Left lung (tissue), 10 donors: ENCODE measurements around the gene LRRC14B. TPM values are rescaled to one million over a fixed set of nuclear protein-coding genes. Genes with fewer than 3 reads are reported as not detected.
A peak's percentile ranks its signal among the peaks of the same experiment; 100 is the strongest.
"Not testable (repeated sequence)": the region's sequence is repeated elsewhere in the genome, so short reads cannot be mapped to it uniquely, and the experiment has no call there.

Experiments
- ATAC-seq: fragments of 200-7000 bp; cut with Tn5 transposase; one replicate; pipeline ENCODE4 v1.9.1; 2020; ENCODE audit warnings: moderate library complexity
- DNase-seq, 4 donors: peaks; one replicate each; pipeline ENCODE4 v3.0.0-alpha.2; 2013 to 2020
- H3K27ac ChIP-seq, 2 donors: fragments of 200-600 bp; sonication (generic) in 1 of 2; one replicate each; pipeline versions ENCODE4 v1.5.0 to v1.8.0; 2020 to 2021
- H3K27me3 ChIP-seq, 2 donors: fragments of 200-600 bp; sonication (generic) in 1 of 2; one replicate each; pipeline versions ENCODE4 v1.5.0 to v1.8.0; 2020 to 2021
- H3K36me3 ChIP-seq, 2 donors: fragments of 200-600 bp; sonication (generic) in 1 of 2; one replicate each; pipeline versions ENCODE4 v1.5.0 to v1.8.0; 2020 to 2021
- H3K4me1 ChIP-seq, 2 donors: fragments of 200-600 bp; one replicate each; pipeline ENCODE4 v1.8.0; 2021
- H3K4me3 ChIP-seq, 2 donors: fragments of 200-600 bp; sonication (generic) in 1 of 2; one replicate each; pipeline versions ENCODE4 v1.5.0 to v1.8.0; 2020 to 2021; ENCODE audit warnings: mild to moderate bottlenecking in 1 of 2
- H3K9me3 ChIP-seq, 2 donors: fragments of 200-600 bp; sonication (generic) in 1 of 2; one replicate each; pipeline versions ENCODE4 v1.5.0 to v1.8.0; 2020 to 2021
- intact Hi-C, 2 donors: fragments of 100-400 bp; cut with DNase I; formaldehyde crosslinking; loops; one replicate each; pipeline versions ENCODE4 v1.11.2 to v1.14.2; 2022
- polyA plus RNA-seq, 6 donors: library from polyadenylated mRNA; unstranded; fragments of 120-200 nt; gene quantifications; one replicate each; pipeline ENCODE4 v1.2.1, GENCODE V29; 2013; ENCODE audit not compliant: insufficient read length in 6 of 6
- total RNA-seq, 2 donors: library from RNA; stranded (reverse); fragmentation: NEBNext Ultra II Directional; extraction: Animal tissue kit (Norgen Biotek cat#: 25700); gene quantifications; one replicate each; pipeline ENCODE4 v1.2.1, GENCODE V29; 2021
- TF ChIP-seq, protein P1 (sequence below), 2 donors: fragments of 200-600 bp; sonication (generic) in 1 of 2; IDR thresholded peaks; one replicate each; pipeline versions ENCODE4 v1.5.0 to v1.8.0; 2021; ENCODE audit warnings: antibody characterized with exemption in 2 of 2
- donor health status: DM: no; HTN: yes; CAD: no.
- donor health status: DM: no; HTN: no; CAD: no.

The LRRC14B gene
- total and polyA plus RNA-seq, 8 donors, result 0.08 to 0.14 (median 0.11) TPM; not detected in 3

DNA sequence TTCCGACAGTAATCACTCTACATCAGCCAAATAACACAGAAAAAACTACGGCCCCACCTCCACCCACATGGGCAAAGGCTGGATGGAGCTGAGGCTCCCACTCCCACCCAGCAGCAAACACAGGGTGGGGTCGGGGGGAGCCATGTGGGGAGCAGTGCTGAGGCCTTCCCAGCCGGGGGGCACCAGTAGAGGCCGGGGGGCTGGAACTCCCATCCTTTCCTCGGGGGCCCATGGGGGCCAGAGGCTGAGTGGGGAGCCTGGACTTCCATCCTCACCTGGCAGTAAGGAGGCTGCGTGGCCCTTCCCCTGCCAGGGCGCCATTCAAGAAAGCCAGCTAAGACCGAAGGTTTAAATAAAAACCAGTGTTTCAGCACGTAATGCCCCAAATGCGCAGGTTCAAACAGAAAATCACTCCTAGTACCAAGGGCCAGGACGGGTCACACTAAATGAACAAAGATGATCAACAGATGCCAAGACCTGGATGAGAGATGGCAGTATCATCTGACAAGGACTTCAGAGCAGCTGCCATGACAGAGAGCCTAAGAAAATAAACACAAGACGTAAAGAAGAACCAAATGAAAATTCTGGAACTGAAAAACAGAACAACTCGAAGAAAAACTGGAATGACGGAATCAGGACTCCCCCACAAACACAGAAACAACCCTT, 17.3 kb downstream of the LRRC14B start:
- Histone ChIP-seq H3K27ac (no peak overlapping the region), H3K36me3 (peaks cover 0 to 30% of the 10 kb centered on the region in 2 donors), H3K4me3 (no peak overlapping the region), H3K4me1 (no peaks in the 10 kb centered on the region), H3K27me3 (no peaks in the 10 kb centered on the region), H3K9me3 (no peaks in the 10 kb centered on the region)
- TF ChIP-seq, protein P1, sequence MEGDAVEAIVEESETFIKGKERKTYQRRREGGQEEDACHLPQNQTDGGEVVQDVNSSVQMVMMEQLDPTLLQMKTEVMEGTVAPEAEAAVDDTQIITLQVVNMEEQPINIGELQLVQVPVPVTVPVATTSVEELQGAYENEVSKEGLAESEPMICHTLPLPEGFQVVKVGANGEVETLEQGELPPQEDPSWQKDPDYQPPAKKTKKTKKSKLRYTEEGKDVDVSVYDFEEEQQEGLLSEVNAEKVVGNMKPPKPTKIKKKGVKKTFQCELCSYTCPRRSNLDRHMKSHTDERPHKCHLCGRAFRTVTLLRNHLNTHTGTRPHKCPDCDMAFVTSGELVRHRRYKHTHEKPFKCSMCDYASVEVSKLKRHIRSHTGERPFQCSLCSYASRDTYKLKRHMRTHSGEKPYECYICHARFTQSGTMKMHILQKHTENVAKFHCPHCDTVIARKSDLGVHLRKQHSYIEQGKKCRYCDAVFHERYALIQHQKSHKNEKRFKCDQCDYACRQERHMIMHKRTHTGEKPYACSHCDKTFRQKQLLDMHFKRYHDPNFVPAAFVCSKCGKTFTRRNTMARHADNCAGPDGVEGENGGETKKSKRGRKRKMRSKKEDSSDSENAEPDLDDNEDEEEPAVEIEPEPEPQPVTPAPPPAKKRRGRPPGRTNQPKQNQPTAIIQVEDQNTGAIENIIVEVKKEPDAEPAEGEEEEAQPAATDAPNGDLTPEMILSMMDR (IDR thresholded peaks at IDR 0.05), result no peak
- intact Hi-C loops, result no loop called here
- DNase-seq (no peak), ATAC-seq (no peak)

DNA sequence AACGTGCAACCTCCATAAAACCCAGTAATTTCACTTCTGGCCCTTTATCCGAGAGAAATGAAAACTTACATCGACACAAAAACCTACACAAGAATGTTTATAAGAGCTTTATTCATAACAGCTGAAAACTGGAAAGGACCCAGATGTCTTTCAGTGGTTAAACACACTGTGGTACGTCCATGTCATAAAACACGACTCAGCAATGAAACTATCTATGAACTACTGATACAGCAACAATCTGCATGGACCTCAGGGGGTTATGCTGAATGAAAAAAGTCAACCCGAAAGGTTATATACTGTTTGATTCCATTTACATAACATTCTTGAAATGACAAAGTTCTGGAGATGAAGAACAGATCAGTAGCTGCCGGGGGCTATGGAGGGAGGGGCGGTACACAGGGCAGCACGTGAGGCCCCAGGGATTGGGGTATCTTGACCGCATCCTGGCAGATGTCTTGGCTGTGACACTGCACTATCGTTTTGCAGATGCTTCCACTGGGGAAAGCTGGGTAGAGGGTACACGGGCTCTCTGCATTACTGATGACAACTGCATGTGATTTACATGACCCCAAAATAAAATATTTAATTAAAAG, 22.6 kb downstream of the LRRC14B start:
- Histone ChIP-seq H3K4me1 (peaks cover 0 to 12% of the 10 kb centered on the region in 2 donors), H3K27me3 (no peaks in the 10 kb centered on the region), H3K36me3 (no peaks in the 10 kb centered on the region), H3K27ac (no peak overlapping the region), H3K4me3 (no peak overlapping the region), H3K9me3 (no peaks in the 10 kb centered on the region)
- no peak for ATAC-seq
- TF ChIP-seq, protein P1 (IDR thresholded peaks at IDR 0.05), result no peak
- no peak for DNase-seq
- intact Hi-C loops, result no loop called here

DNA sequence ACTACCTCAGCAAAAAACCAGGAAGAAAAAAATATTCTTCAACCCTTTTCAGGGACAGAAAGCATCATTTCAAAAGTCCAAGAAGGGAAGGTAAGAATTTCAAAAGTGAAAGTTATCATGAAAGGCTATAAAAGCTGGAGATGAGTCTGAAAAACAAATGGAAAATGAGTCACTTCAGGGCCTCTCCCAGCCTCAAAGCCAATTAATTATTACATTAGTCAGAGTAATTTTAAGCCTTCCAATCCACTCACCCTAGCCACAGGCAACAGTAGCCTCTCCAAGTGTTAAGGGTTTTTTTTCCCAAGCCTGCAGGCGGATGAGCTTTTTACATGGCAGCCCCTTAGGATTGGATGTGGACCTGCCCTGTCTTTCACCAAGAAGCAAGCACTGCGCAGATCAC, 24.0 kb downstream of the LRRC14B start:
- H3K4me1 ChIP-seq, result peaks cover 0 to 25% of the 10 kb centered on the region in 2 donors
- H3K4me3 ChIP-seq, H3K27me3 ChIP-seq, ATAC-seq, H3K27ac ChIP-seq, DNase-seq, H3K9me3 ChIP-seq, H3K36me3 ChIP-seq, intact Hi-C loops: not testable (repeated sequence)

DNA sequence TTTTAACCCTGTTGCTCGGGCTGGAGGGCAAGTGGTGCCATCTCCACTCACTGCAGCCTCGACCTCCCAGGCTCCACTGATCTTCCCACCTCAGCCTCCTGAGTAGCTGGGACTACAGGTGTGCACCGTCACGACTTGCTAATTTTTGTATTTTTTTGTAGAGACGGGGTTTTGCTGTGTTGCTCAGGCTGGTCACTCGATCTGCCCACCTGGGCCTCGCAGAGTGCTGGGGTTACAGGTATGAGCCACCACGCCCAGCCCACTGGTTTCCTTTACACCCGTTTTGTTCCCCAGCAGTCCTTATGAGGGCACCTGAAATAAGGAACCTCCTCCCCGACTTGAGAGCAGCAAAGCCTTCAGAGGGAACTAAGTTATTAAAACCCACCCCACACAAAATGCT, 24.8 kb downstream of the LRRC14B start:
- ATAC-seq, H3K4me3 ChIP-seq, DNase-seq: not testable (repeated sequence)

DNA sequence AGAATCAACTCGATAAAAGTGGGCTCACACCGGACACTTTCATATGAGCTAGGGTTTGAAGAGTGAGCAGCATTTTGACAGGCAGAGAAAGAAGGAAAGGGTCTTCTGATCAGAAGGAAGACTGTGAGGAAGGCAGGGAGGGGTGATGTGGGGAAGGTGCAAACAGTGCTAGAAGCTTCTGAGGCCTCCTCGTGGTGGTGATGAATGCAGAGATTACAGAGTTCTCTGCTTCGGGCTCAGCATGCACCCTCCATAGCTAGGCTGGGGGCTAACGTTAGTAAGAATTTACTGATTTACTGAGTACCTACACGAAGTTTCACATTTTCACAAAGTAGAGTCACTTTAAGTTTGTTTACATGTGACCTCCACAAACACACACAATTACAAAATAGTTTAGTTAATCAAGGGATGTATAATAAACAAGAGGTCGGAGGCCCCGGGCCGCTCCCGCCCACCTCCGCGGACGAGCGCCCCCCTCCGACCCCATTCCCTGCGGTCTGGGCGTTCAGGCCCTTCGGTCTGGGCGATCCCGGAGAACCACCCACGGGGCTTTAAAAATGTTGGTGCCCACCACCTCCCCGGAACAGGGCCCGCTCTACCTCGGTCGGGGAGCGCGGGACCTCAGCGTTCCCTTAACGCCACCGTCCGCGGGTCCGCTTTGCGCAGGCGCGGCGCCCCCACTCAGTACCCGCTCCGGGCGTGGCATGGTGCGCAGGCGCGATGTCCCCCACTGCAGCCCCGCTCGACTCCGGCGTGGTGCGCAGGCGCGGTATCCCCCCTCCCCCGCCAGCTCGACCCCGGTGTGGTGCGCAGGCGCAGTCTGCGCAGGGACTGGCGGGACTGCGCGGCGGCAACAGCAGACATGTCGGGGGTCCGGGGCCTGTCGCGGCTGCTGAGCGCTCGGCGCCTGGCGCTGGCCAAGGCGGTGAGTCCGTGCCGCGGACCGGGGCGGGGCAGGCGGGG, 26.5 kb downstream of the LRRC14B start, which contains the start of the genes CCDC127 and SDHA:
Gene CCDC127 (minus strand): TSS at position 660 of the 963 bp plus-strand sequence. CDS start 1,304 bp downstream, outside the sequence.
Gene SDHA (plus strand): TSS at position 827 of the 963 bp plus-strand sequence. CDS start 36 bp downstream, at position 863.
- TF ChIP-seq, protein P1 (IDR thresholded peaks at IDR 0.05), result peak in 1 of 2 donors; percentile 39
- H3K9me3 ChIP-seq, H3K36me3 ChIP-seq, intact Hi-C loops, H3K27me3 ChIP-seq: not testable (repeated sequence)
- peak within 1 kb of the TSS; percentile 83 for H3K27ac ChIP-seq
- ATAC-seq, result peak; percentile 93
- H3K4me3 ChIP-seq, result peak within 1 kb of the TSS; percentile 87 to 96
- peaks cover 0 to 44% of the 10 kb centered on the region in 2 donors for H3K4me1 ChIP-seq
- peak; percentile 96 to 99 (median 98) for DNase-seq

More for the DNA sequence above, 24.8 kb downstream of the LRRC14B start:
- intact Hi-C loops, H3K36me3 ChIP-seq, H3K9me3 ChIP-seq, H3K27me3 ChIP-seq, H3K27ac ChIP-seq: not testable (repeated sequence)
- H3K4me1 ChIP-seq, result peaks cover 0 to 34% of the 10 kb centered on the region in 2 donors
